ENCODE data around the gene LRRC25. TPM values are rescaled to one million over a fixed set of nuclear protein-coding genes. Genes with fewer than 3 reads are reported as not detected.

The LRRC25 gene
- total and polyA plus RNA-seq, 2 donors (not counting 3 experiments of a cell fraction or from before 2014, with no cell fraction given): not detected

DNA sequence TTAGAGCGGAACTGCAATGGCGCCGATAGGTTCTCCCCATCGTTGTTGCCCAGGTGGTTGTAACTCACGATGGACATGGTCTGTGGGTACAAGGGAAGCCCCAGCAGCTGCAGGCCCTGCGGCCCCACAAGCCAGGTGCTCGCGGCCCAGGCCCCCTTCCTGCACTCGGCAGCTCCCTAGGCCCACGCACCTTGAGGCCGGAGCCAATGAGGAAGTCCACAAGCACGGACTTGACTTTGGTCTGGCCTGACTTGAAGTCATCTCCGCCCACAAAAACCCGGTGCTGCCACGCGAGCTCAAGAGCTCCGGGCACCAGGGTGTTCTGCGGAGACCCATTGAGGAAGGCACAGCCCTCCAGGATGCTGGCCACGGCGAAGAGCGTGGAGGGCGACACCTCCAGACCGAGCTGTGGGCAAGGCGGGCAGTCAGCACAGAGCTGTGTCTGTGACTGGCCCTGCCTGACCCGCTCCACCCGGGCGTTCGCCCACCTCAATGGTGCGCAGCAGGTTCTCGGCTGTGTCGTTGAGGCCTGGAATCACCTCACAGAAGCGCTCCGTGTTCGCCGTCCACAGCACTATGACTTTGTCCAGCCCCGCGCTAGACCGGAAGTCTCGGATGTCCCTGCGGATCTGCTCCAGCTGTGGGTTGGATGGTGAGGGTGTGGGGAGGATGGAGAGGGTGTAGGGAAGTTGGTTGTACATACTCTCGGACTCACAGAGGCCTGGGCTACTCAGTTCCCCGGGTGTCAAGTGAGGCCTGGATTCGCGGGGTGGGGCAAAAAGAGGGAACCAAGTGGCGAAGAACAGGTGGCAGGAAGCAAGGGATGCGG lies 38.6 kb upstream of the LRRC25 start:
- Histone ChIP-seq H3K4me3 (replicated peaks in 1 of 3; ENCODE audit: insufficient read depth in 1 of 3, low read depth in 1 of 3, low read length in 3 of 3) (peak overlapping the region in 1 of 3 experiments; percentile 75), H3K9me1 (replicated peaks; ENCODE audit: control insufficient read depth, extremely low read depth, insufficient read depth, low read length) (no peaks in the 10 kb centered on the region), H3K27me3 (ENCODE audit: control insufficient read depth in 2 of 2, insufficient read depth in 2 of 2, low read length in 2 of 2) (no peaks in the 10 kb centered on the region), H3K9me3 (replicated peaks; ENCODE audit: control insufficient read depth, insufficient read depth, low read length) (no peaks in the 10 kb centered on the region), H4K20me1 (replicated peaks; ENCODE audit: control insufficient read depth, extremely low read depth, insufficient read depth, low read length) (no peaks in the 10 kb centered on the region), H3K36me3 (ENCODE audit: control insufficient read depth in 2 of 2, extremely low read depth in 1 of 2, insufficient read depth in 2 of 2, low read length in 2 of 2) (peaks cover 0 to 2% of the 10 kb centered on the region in 2 experiments), H3K79me2 (ENCODE audit: control insufficient read depth, insufficient read depth, low read length) (no peaks in the 10 kb centered on the region), H3K4me2 (ENCODE audit: insufficient read depth, low read length) (no peak overlapping the region), H2AFZ (ENCODE audit: low read depth, low read length) (no peak overlapping the region), H3K27ac (ENCODE audit: insufficient read depth, low read depth, low read length) (no peak overlapping the region), H3K4me1 (ENCODE audit: control insufficient read depth, extremely low read depth, insufficient read depth, low read length) (peaks cover 14% of the 10 kb centered on the region), H3K9ac (replicated peaks; ENCODE audit: extremely low read depth, insufficient read depth, low read length) (no peak overlapping the region)
- intact Hi-C loops (cut with micrococcal nuclease) (no loop called here), dilution Hi-C loops (cut with MboI; ENCODE audit: extremely low pct_ligation_motif_present, low sequenced_read_pairs) (no loop called here)
- ChIA-PET POLR2A (no interaction called here), CTCF (no interaction called here)
- TF ChIP-seq POLR2A (IDR thresholded peaks at IDR 0.05; ENCODE audit: low read depth, low read length) (no peak), JUN (IDR thresholded peaks at IDR 0.05; ENCODE audit: borderline replicate concordance, insufficient read depth, insufficient read length, low read depth) (no peak), POLR2AphosphoS5 (IDR thresholded peaks at IDR 0.05; ENCODE audit: insufficient read depth, low read depth, low read length) (no peak), GATA2 (IDR thresholded peaks at IDR 0.05; ENCODE audit: insufficient read depth, insufficient read length, low read depth, low read length) (no peak), EZH2 (IDR thresholded peaks at IDR 0.05; ENCODE audit: borderline replicate concordance, low read depth, low read length, severe bottlenecking) (no peak), FOS (IDR thresholded peaks at IDR 0.05; ENCODE audit: borderline replicate concordance, insufficient read depth, low read length) (no peak), MYC (IDR thresholded peaks at IDR 0.05; ENCODE audit: low read depth, low read length) (no peak)
- TF ChIP-seq, protein P1, sequence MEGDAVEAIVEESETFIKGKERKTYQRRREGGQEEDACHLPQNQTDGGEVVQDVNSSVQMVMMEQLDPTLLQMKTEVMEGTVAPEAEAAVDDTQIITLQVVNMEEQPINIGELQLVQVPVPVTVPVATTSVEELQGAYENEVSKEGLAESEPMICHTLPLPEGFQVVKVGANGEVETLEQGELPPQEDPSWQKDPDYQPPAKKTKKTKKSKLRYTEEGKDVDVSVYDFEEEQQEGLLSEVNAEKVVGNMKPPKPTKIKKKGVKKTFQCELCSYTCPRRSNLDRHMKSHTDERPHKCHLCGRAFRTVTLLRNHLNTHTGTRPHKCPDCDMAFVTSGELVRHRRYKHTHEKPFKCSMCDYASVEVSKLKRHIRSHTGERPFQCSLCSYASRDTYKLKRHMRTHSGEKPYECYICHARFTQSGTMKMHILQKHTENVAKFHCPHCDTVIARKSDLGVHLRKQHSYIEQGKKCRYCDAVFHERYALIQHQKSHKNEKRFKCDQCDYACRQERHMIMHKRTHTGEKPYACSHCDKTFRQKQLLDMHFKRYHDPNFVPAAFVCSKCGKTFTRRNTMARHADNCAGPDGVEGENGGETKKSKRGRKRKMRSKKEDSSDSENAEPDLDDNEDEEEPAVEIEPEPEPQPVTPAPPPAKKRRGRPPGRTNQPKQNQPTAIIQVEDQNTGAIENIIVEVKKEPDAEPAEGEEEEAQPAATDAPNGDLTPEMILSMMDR (IDR thresholded peaks at IDR 0.05; ENCODE audit: extremely low read depth in 1 of 2, insufficient read depth in 1 of 2, low read depth in 1 of 2, low read length in 2 of 2): no peak
- TF ChIP-seq, protein P2, sequence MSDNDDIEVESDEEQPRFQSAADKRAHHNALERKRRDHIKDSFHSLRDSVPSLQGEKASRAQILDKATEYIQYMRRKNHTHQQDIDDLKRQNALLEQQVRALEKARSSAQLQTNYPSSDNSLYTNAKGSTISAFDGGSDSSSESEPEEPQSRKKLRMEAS (IDR thresholded peaks at IDR 0.05; ENCODE audit: insufficient read depth, insufficient read length): no peak
- no TSS peak for BruUV-seq (replicated peaks)
- DNase-seq (ENCODE audit: low read depth, low spot score) (no peak), FAIRE-seq (no peak)

Measured in endothelial cell of umbilical vein (primary cell).